HCT116 (cell line): Measurements from ENCODE around the gene OR10P1. TPM values are rescaled to one million over a fixed set of nuclear protein-coding genes. Genes with fewer than 3 reads are reported as not detected.

Source experiments
- ATAC-seq: fragments of 200-7000 bp; cut with Tn5 transposase; 2 replicates; pipeline ENCODE4 v1.9.1; 2020; ENCODE audit warnings: mild to moderate bottlenecking, moderate library complexity
- Bru-seq: library from RNA; stranded (reverse); fragments of 400-500 nt; gene quantifications from one replicate; lab custom pipeline; 2021; lab: Mats Ljungman, UMichigan
- BruChase-seq, 2 experiments: library from RNA; stranded (reverse); fragments of 400-500 nt; gene quantifications; one replicate each; lab custom pipeline; 2021; lab: Mats Ljungman, UMichigan
- BruUV-seq: library from RNA; stranded (reverse); fragments of 400-500 nt; replicated peaks from 2 replicates; lab custom pipeline; 2021; lab: Mats Ljungman, UMichigan
- CTCF ChIA-PET: fragments of 300-600 bp; sonication (Branson Sonifier 250); formaldehyde crosslinking; loops from one replicate; lab custom pipeline; 2021; ENCODE audit warnings: antibody characterized with exemption; lab: Charles Lee
- POLR2A ChIA-PET: fragments of 300-600, 350-600 bp; sonication (Branson Sonifier 250); formaldehyde crosslinking; loops from one replicate; lab custom pipeline; 2021; ENCODE audit warnings: antibody characterized with exemption; lab: Charles Lee
- RAD21 ChIA-PET, 2 experiments: fragments of 300-600 bp; sonication (Branson Sonifier 250); formaldehyde crosslinking; loops; one replicate each; lab custom pipeline; 2023; ENCODE audit warnings: low total read pairs in 2 of 2; ENCODE audit not compliant: uncharacterized antibody in 2 of 2, unreplicated experiment in 2 of 2, low non-redundant PET in 1 of 2; lab: Charles Lee
- DNase-seq: peaks from one replicate; pipeline ENCODE4 v3.0.0-alpha.2; 2010; ENCODE audit warnings: low read depth, low spot score
- H2AFZ ChIP-seq: fragments of 200-600 bp; shearing (Covaris generic), sonication (generic); 2 replicates; pipeline ENCODE4 v1.6.1; 2017; ENCODE audit warnings: low read depth, mixed run types, mixed read lengths, antibody characterized with exemption, low read length; ENCODE audit not compliant: poor library complexity, severe bottlenecking
- H3K27ac ChIP-seq: 2 replicates; pipeline ENCODE4 v1.5.1; 2012; ENCODE audit warnings: low read depth, low read length
- H3K27me3 ChIP-seq: fragments of 200-600 bp; sonication (generic); 2 replicates; pipeline ENCODE4 v1.6.1; 2016; ENCODE audit warnings: mixed run types, low read length, mixed read lengths; ENCODE audit not compliant: insufficient read depth
- H3K36me3 ChIP-seq, 2 experiments: fragments of 200-500 bp in 1 of 2; fragments of 200-600 bp in 1 of 2; sonication (Bioruptor generic) in 1 of 2; sonication (generic) in 1 of 2; 2 replicates each; pipeline versions ENCODE4 v1.5.1 to v1.6.1; 2014 to 2016; ENCODE audit warnings: low read length in 2 of 2, inconsistent platforms in 1 of 2, mixed read lengths in 1 of 2, mixed run types in 1 of 2; ENCODE audit not compliant: insufficient read depth in 2 of 2, control insufficient read depth in 1 of 2
- H3K4me1 ChIP-seq, 2 experiments: fragments of 200-600 bp in 1 of 2; sonication (generic) in 1 of 2; 2 replicates each; pipeline versions ENCODE4 v1.5.1 to v1.6.1; 2012 to 2017; ENCODE audit warnings: low read length in 2 of 2, inconsistent platforms in 1 of 2, mild to moderate bottlenecking in 1 of 2, mixed read lengths in 1 of 2, mixed run types in 1 of 2, moderate library complexity in 1 of 2; ENCODE audit not compliant: insufficient read depth in 2 of 2, control insufficient read depth in 1 of 2
- H3K4me2 ChIP-seq: fragments of 200-600 bp; sonication (generic); 2 replicates; pipeline ENCODE4 v1.6.1; 2017; ENCODE audit warnings: mixed run types, low read length, mixed read lengths
- H3K4me3 ChIP-seq, 2 experiments: fragments of 200-600 bp in 1 of 2; sonication (generic) in 1 of 2; replicated peaks in 1 of 2; 2 replicates each; pipeline ENCODE4 v1.5.1; 2011 to 2016; ENCODE audit warnings: low read length in 2 of 2, control low read depth in 1 of 2, low read depth in 1 of 2, mild to moderate bottlenecking in 1 of 2, mixed read lengths in 1 of 2, mixed run types in 1 of 2
- H3K79me2 ChIP-seq: fragments of 200-600 bp; sonication (generic); 2 replicates; pipeline ENCODE4 v1.6.1; 2017; ENCODE audit warnings: mild to moderate bottlenecking, mixed run types, low read length, moderate library complexity, mixed read lengths; ENCODE audit not compliant: insufficient read depth
- H3K9ac ChIP-seq: fragments of 200-600 bp; sonication (generic); 2 replicates; pipeline ENCODE4 v1.6.1; 2016; ENCODE audit warnings: low read length, mixed read lengths
- H3K9me2 ChIP-seq: fragments of 200-600 bp; sonication (generic), shearing (Covaris generic); 2 replicates; pipeline ENCODE4 v1.6.1; 2017; ENCODE audit warnings: mixed run types, mild to moderate bottlenecking, moderate library complexity; ENCODE audit not compliant: insufficient read depth
- H3K9me3 ChIP-seq, 2 experiments: fragments of 200-500 bp in 1 of 2; fragments of 200-600 bp in 1 of 2; sonication (Bioruptor generic) in 1 of 2; sonication (generic) in 1 of 2; 2 replicates each; pipeline ENCODE4 v1.6.1; 2014 to 2017; ENCODE audit warnings: low read length in 2 of 2, mixed read lengths in 2 of 2, inconsistent platforms in 1 of 2, low read depth in 1 of 2, mild to moderate bottlenecking in 1 of 2, mixed run types in 1 of 2, moderate library complexity in 1 of 2; ENCODE audit not compliant: control insufficient read depth in 1 of 2, insufficient read depth in 1 of 2
- H4K20me1 ChIP-seq: fragments of 200-600 bp; sonication (generic), shearing (Covaris generic); 2 replicates; pipeline ENCODE4 v1.6.1; 2017; ENCODE audit warnings: mixed run types, mild to moderate bottlenecking, moderate library complexity; ENCODE audit not compliant: insufficient read depth
- CBX3 ChIP-seq: IDR thresholded peaks from 2 replicates; pipeline ENCODE4 v1.6.1; 2012; ENCODE audit warnings: low read depth
- CEBPB ChIP-seq: IDR thresholded peaks from 2 replicates; pipeline ENCODE4 v1.6.1; 2012; ENCODE audit warnings: low read depth
- CTCF ChIP-seq, 3 experiments: fragments of 200-600 bp in 1 of 3; sonication (generic) in 1 of 3; IDR thresholded peaks in 2 of 3; conservative IDR thresholded peaks in 1 of 3; 2 replicates each; pipeline ENCODE4 v1.5.1; 2012 to 2017; ENCODE audit warnings: low read depth in 2 of 3, low read length in 2 of 3, antibody characterized with exemption in 1 of 3, borderline replicate concordance in 1 of 3, control low read depth in 1 of 3, mild to moderate bottlenecking in 1 of 3, mixed read lengths in 1 of 3, mixed run types in 1 of 3, moderate library complexity in 1 of 3; ENCODE audit not compliant: insufficient read depth in 1 of 3
- EGR1 ChIP-seq: IDR thresholded peaks from 2 replicates; pipeline ENCODE4 v1.6.1; 2012; ENCODE audit warnings: low read depth
- ELF1 ChIP-seq: IDR thresholded peaks from 2 replicates; pipeline ENCODE4 v1.6.1; 2012; ENCODE audit warnings: low read depth, borderline replicate concordance
- EZH2 ChIP-seq: fragments of 200-600 bp; sonication (generic); IDR thresholded peaks from 2 replicates; pipeline ENCODE4 v1.6.1; 2017; ENCODE audit warnings: antibody characterized with exemption, mixed run types
- EZH2phosphoT487 ChIP-seq: fragments of 200-600 bp; IDR thresholded peaks from 2 replicates; pipeline ENCODE4 v1.6.1; 2018; ENCODE audit warnings: antibody characterized with exemption, borderline replicate concordance
- FOSL1 ChIP-seq: IDR thresholded peaks from 2 replicates; pipeline ENCODE4 v1.6.1; 2012; ENCODE audit warnings: low read depth
- JUND ChIP-seq: IDR thresholded peaks from 2 replicates; pipeline ENCODE4 v1.6.1; 2012
- MAX ChIP-seq: IDR thresholded peaks from 2 replicates; pipeline ENCODE4 v1.6.1; 2012
- POLR2A ChIP-seq: IDR thresholded peaks from 2 replicates; pipeline ENCODE4 v1.7.0; 2011; ENCODE audit warnings: borderline replicate concordance; ENCODE audit not compliant: insufficient read depth, insufficient read length; ENCODE audit errors: extremely low read depth
- POLR2AphosphoS5 ChIP-seq: IDR thresholded peaks from 2 replicates; pipeline ENCODE4 v1.6.1; 2011; ENCODE audit warnings: mild to moderate bottlenecking, low read depth, low read length, moderate library complexity
- REST ChIP-seq: IDR thresholded peaks from 2 replicates; pipeline ENCODE4 v1.6.1; 2012; ENCODE audit warnings: low read depth
- SIN3A ChIP-seq: IDR thresholded peaks from 2 replicates; pipeline ENCODE4 v1.6.1; 2012; ENCODE audit warnings: low read depth
- SP1 ChIP-seq: IDR thresholded peaks from 2 replicates; pipeline ENCODE4 v1.6.1; 2012; ENCODE audit warnings: low read depth
- SRF ChIP-seq: IDR thresholded peaks from 2 replicates; pipeline ENCODE4 v1.6.1; 2012; ENCODE audit warnings: low read depth
- TCF7L2 ChIP-seq: IDR thresholded peaks from 2 replicates; pipeline ENCODE4 v1.7.0; 2011; ENCODE audit warnings: borderline replicate concordance, inconsistent platforms; ENCODE audit not compliant: insufficient read depth, insufficient read length; ENCODE audit errors: extremely low read depth
- YY1 ChIP-seq: IDR thresholded peaks from 2 replicates; pipeline ENCODE4 v1.6.1; 2011; ENCODE audit warnings: low read length, low read depth, moderate library complexity, mild to moderate bottlenecking; ENCODE audit not compliant: insufficient replicate concordance; ENCODE audit errors: extremely low read depth
- ZBTB33 ChIP-seq: IDR thresholded peaks from 2 replicates; pipeline ENCODE4 v1.6.1; 2011; ENCODE audit warnings: mild to moderate bottlenecking, low read length, moderate library complexity; ENCODE audit not compliant: insufficient replicate concordance; ENCODE audit errors: extremely low read depth
- ZFX ChIP-seq: fragments of 450-650 bp; IDR thresholded peaks from 2 replicates; pipeline ENCODE4 v1.6.1; 2017
- intact Hi-C: fragments of 100-400 bp; cut with micrococcal nuclease; formaldehyde crosslinking; loops from 2 replicates; pipeline ENCODE4 v1.10.0; 2022
- long read RNA-seq: library from polyadenylated mRNA; unstranded; transcript quantifications from one replicate; pipeline ENCODE4 v2.0.0, GENCODE V29; 2021; ENCODE audit not compliant: unreplicated experiment
- polyA plus RNA-seq: library from polyadenylated mRNA; unstranded; fragments of >200 nt; gene quantifications from 2 replicates; pipeline ENCODE4 v1.2.1, GENCODE V29; 2012; ENCODE audit warnings: missing spikeins
- total RNA-seq: library from RNA; stranded (reverse); gene quantifications from one replicate; pipeline ENCODE4 v1.2.1, GENCODE V29; 2021; ENCODE audit not compliant: unreplicated experiment

OR10P1 gene
- not detected for total RNA-seq
- not detected in 2 replicates for polyA plus RNA-seq
- Bru-seq, nascent RNA, result not detected
- not detected for BruChase-seq, experiment 1, labeled RNA remaining after a 6-hour chase
- BruChase-seq, experiment 2, labeled RNA remaining after a 2-hour chase, result not detected
- long read RNA-seq, result 0 reads

GRCh38 chr12:55636853-55637252 lies at the start of gene OR10P1:
Gene OR10P1 (plus strand): TSS chr12:55636892. CDS start chr12:55636892, 0 bp downstream.
- Histone ChIP-seq H3K36me3 (no peaks in the 10 kb centered on the region), H3K9me2 (no peaks in the 10 kb centered on the region), H2AFZ (no peak within 1 kb of the TSS), H3K4me1 (no peaks in the 10 kb centered on the region), H3K4me3 (no peak within 1 kb of the TSS), H3K4me2 (no peak within 1 kb of the TSS), H3K27me3 (peaks cover 13% of the 10 kb centered on the region; the same call in 1 of the 2 replicates), H3K27ac (no peak within 1 kb of the TSS), H3K9ac (no peak within 1 kb of the TSS), H4K20me1 (no peaks in the 10 kb centered on the region), H3K9me3 (no peaks in the 10 kb centered on the region)
- ATAC-seq (no peak), DNase-seq (no peak)
- RAD21 ChIA-PET, result no interaction called here
- POLR2A ChIA-PET, result no interaction called here
- no TSS peak for BruUV-seq
- TF ChIP-seq TCF7L2 (no peak), SIN3A (no peak), JUND (no peak), SP1 (no peak), POLR2A (no peak), ZFX (no peak), MAX (no peak), ZBTB33 (no peak), YY1 (no peak), EZH2phosphoT487 (no peak), REST (no peak), POLR2AphosphoS5 (no peak), FOSL1 (no peak), CTCF (IDR thresholded peaks at IDR 0.05 in 2 of 3, conservative IDR thresholded peaks at IDR 0.05 in 1 of 3; ENCODE audit: borderline replicate concordance in 1 of 3, insufficient read depth in 1 of 3, low read depth in 2 of 3, low read length in 2 of 3) (no peak), CEBPB (no peak), EGR1 (no peak), ELF1 (no peak), EZH2 (no peak), SRF (no peak), CBX3 (no peak)
- TF ChIP-seq, all 23 proteins: peak for 0
- CTCF ChIA-PET, result no interaction called here
- intact Hi-C loops, result no loop called here
- no peaks in the 10 kb centered on the region for H3K79me2 ChIP-seq
